GM19099 (cell line): ENCODE results near the gene PWWP2B.
A peak's percentile ranks its signal among the peaks of the same experiment; 100 is the strongest.

ENCODE experiments used
- POLR2A ChIP-seq: IDR thresholded peaks from 3 replicates; pipeline ENCODE4 v1.6.1; 2011; ENCODE audit warnings: low read depth; ENCODE audit not compliant: insufficient read length; ENCODE audit errors: extremely low read depth

Gene PWWP2B

DNA sequence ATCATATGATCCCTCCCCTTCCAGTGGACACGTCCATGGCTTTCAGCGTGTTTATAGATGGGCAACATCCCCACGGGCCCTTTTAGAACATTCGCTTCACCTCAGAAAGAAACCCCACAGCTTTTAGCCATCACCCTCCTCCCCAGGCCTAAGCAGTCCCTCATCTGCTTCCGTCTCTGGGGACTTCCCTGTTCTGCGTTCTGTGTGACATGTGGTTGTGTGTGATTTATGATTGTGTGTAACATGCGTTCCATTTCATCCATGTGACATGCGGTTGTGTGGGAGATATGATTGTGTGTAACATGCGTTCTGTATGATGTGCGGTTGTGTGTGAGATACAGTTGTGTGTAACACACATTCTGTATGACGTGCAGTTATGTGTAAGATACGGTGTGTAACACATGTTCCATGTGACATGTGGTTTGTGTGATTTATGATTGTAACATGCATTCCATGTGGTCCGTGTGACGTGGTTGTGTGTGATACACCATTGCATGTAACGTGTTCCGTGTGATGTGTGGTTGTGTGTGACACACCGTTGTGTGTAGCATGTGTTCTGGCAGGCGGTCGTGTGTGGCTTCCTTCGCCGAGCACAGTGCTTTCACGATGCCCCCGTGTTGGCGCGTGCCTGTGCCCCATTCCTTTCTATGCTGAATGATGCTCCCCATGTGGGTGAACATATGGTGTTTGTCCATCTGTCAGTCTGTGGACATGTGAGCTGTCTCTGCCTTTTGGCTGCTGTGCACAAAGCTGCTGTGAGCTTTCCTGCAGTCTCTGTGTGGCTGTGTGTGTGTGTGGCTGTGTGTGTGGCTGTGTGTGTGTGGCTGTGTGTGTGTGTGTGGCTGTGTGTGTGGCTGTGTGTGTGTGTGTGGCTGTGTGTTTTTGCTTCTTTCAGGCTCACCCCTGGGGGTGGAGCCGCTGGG, 26.2 kb downstream of the PWWP2B start:
- peak; percentile 18 for TF ChIP-seq POLR2A

DNA sequence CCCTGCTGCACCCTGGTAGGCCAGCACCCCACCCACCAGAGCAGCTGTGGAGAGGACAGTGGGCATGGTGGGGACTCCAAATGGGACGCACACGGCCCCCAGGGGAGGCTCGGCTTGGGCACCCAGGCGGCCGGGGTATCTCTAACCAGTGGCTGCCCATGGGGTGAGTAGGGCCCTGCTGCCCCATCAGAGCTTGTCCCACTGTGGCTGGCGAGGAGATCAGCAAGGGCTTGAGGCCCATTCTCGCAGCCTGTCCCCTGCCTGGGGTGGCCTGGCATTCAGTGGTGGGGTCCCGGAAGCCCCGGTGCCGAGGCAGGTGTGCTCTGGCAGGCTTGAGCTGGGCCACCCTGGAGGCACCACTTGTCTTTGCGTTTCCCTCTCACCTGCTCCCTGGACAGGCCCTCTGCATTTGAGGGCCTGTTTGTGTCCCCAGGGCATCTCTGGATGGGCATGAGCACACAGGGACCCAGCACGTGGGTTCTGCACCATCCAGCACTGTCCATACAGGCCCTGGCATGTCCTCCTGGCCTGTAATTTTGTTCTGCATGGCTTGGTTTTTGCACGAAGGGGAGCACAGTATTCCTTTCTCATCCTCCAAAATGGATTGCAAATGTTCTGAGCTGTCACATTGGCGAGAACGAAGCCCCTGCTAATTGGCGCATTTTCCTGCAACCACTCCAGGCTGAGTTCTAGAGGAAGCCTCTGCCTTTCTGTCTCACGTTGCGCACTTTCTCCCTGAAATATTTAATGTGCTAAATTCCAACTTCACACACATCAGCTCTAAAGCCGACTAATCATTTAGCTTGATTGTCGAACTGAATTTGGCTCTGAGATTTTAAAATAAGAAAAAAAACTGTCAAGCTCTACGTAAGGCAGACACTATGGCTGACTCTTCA, 27.2 kb downstream of the PWWP2B start:
- no peak for TF ChIP-seq POLR2A

DNA sequence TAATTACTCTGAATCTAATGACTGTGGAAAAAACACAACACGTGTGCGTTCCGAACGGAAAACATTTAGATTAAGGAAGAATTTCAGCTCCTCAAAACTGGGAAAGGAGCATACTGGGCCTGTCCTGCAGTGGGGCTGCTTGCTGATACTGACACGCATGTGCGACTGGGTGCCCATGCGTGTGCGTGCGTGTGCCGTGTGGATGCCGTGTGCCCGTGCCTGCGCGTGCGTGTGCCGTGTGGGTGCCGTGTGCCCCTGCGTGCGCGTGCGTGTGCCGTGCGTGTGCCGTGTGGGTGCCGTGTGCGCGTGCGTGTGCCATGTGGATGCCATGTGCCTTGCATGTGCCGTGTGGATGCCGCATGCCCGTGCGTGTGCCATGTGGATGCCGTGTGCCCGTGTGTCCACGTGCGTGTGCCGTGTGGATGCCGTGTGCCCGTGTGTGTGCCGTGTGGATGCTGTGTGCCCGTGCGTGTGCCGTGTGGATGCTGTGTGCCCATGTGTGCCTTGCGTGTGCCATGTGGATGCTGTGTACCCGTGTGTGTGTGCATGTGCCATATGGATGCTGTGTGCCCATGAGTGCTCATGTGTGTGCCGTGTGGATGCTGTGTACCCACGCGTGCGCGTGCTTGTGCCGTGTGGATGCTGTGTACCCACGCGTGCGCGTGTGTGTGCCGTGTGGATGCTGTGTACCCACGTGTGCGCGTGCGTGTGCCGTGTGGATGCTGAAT, 28.2 kb downstream of the PWWP2B start:
- no peak for TF ChIP-seq POLR2A

DNA sequence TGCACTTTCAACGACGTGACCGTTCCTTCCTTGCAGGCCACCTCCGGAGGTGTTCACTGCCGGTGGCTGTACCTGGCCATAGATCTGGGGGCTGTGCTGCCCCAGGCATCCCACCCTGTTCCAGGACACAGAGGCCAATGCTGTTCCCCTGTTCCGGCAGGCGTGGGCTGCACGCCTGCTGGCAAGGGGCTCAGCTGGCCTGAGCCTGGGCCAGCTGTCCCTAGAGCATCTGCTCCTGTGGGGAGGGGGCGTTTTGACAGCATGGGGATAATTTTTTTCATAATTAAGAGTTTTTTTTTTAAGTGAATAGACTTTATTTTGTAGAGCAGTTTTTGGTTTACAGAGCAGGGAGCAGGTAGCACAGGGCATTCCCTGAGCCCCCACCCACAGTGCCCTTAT, 28.8 kb downstream of the PWWP2B start:
- TF ChIP-seq POLR2A: no peak

DNA sequence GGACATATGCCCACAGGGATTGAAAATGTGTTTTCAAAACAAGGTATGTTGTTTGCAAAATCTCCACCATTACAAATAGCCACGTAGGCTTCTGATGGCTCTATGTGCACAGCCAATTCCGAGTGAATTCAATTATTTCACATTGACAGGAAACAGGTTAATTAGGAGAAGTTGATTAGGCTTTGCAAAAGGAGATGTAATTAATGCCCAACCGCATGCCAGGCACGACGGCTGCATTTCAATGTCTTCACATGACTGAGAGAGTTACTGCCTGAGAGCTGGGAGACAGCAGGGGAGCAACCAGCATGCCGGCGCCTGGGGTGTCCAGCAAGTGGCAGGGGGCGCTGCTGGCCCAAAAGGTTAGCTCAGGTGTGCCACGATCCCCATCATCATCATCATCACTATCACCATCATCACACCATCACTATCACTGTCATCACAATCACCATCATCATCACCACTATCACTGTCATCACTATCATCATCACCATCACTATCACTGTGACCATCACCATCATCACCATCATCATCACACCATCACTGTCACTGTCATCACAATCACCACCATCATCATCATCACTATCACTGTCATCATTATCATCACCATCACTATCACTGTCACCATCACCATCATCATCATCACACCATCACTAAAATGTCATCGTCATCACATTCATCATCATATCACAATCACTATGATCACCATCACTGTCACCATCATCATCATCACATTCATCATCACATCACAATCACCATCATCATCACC, 30.2 kb downstream of the PWWP2B start:
- TF ChIP-seq POLR2A: no peak

DNA sequence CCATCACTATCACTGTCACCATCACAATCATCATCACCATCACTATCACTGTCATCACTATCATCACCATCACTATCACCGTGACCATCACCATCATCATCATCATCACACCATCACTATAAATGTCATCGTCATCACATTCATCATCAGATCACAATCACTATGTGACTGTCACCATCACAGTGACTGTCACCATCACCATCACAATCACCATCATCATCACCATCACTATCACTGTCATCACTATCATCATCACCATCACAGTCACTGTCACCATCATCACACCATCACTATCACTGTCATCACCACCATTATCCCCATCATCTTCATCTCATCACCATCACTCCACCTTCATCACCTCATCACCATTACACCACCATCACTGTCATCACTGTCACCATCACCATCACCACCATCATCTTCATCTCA, 31.0 kb downstream of the PWWP2B start:
- no peak for TF ChIP-seq POLR2A

DNA sequence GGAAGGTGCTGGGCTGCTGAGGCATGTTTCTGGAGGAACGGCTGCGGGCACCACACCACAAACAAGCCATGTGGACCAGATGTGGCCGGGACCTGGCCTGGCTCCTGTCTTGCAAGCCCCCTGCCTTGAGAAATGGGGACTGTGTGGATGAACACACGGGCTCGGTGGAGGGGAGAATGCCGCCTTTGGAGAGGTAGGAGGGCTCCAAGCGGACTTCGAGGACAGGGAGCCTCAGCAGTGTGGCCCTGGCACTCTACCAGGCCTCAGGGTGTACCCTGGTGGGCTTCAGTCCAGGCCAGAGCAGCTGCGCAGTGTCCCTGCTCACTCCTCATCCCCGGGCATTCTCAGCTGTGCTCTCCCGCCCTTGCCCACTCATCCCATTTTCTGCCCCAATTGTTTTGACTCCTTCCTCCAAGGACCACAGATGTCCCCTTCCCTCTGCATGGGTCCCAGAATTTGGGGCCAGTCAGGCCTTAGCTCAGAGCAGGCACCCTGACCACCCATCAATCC, 31.5 kb downstream of the PWWP2B start:
- no peak for TF ChIP-seq POLR2A

DNA sequence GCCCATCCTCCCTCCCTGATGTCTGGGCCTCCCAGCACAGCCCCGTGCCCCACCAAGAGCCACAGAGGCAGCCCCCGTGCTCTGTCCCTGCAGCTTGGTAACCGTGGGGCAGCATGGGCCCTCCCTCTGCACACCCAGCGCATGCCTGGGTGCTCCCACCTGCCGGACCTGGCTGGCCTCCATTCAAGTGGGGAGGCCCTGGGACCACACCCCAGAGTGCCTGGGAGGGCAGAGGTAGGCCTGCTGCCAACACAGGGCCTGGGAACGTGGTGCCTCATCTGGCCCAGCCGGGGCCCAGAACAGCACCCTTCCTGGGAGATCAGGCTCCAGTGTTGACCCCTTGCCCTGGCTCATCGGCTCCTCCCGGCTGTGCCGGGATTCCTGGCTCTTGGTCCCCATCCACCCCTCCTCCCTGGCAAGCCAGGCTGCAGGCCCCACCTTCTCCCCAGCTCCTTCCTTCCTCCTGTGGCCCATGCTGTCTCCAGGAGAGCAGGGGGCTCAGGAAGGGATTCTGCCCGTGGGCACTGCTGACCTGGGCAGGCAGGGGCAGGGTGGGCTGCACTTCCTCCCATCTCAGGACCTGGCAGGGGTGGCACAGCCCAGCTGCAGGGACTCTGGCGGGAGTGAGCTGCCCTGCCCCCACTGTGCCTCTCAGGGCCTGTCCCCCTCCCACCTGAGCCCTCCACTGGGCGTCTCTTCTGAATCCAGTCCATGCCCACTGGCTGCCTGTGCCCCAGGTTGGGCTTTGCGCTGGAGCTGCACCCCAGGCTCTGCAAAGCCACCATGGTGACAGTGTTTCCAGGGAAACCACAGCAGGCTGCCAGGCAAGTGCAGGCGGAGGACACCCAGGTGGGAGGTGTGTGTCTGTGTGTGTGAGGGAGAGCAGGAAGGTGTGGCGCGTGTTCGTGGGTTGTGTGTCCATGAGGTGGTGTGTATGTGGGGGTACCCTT, 32.6 kb downstream of the PWWP2B start:
- no peak for TF ChIP-seq POLR2A

DNA sequence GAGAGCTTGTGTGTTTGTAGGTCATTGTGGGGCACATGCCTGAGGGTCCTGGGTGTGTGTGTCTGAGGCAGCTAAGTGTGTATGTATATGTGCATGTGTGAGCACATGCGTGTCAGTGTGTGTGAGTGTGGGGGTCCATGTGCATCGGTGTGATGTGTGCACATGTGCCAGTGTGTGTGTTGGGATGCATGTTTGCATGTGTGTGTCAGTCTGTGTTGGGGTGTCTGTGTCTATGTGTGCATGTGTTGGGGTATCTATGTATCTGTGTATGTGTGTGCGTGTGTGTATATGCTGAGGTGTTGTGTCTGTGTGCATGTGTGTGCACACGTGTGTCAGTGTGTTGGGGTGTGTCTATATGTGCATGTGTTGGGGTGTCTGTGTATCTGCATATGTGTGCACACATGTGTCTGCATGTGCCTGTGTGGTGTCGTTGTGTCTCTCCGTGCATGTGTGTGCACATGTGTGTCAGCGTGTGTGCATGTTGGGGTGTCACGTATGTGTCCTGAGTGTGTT, 33.3 kb downstream of the PWWP2B start:
- TF ChIP-seq POLR2A: no peak

DNA sequence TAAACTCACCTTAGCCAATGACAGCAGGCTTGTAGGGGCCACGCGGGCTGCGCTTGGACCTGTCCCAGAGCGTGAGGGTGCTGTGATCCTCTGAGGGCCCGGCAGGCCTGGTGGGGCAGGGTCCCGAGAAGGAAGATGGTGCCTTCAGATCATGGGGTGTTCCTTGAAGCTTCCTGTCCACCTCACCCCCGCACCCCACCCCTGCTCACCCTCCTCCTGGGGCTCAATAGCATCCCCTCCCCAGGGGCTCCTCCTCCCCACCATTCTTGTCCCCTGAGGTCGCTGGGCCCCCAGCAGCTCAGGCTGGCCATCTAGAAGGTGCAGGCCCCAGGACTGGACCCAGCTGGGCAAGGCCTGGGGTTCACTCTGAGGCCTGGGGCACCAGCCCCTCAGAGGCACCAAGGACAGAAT, 33.9 kb downstream of the PWWP2B start:
- no peak for TF ChIP-seq POLR2A

DNA sequence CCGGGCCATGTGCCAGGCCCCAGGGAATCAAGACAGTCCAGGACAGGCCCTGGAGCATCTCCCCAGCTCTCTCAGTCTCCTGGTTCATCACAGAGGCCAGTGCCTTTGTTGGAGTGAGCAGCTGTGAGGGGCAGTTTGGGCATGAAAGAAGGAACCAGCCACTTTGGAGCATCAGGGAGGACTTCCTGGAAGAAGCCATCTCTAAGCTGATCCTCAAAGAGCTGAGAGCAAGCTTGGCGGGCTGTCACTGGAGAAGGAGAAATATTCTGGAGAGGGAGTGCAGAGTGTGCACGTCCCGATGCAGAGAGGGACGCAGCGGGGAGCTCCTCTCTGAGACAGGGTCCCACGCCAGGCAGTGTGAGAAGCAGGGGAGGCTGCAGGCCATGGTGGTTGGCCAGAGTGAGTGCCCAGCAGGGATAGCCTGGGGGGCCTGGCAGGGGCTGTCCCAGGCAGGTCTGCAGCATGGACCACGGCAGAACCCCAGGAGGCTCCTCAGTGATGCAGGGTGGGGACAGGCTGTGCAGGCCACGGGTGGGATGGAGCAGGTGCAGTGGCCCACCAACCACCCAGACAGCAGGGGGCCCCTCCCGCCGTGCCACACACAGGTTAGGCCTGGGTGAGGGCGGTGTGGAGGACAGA, 34.7 kb downstream of the PWWP2B start:
- TF ChIP-seq POLR2A: no peak

DNA sequence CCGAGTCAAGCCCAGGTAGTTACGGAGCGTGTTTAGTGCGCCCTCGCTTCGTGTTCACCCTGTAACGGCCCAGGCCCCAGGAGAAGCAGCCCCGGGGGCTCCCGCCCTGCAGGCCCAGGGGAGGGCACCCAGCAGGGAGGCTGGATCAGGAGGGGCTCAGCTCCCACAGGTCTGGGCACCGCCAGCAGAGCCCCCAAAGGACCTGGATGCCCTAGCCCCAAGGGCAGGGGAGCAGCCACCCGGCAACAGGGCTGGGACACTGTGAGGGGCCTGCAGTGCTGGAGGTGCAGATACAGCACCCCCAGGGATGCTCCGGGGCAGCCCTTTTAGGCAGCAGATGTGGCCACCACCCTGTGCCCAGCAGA, 35.2 kb downstream of the PWWP2B start:
- TF ChIP-seq POLR2A: no peak
